H1 (cell line): ENCODE data around the gene AHRR. TPM values are rescaled to one million over a fixed set of nuclear protein-coding genes. Genes with fewer than 3 reads are reported as not detected.
A peak's percentile ranks its signal among the peaks of the same experiment; 100 is the strongest.

Source experiments
- CTCF ChIA-PET: fragments of 300-600 bp; sonication (Branson Sonifier 250); formaldehyde crosslinking; loops from one replicate; lab custom pipeline; 2021; ENCODE audit not compliant: partially characterized antibody; lab: Charles Lee
- POLR2A ChIA-PET: fragments of 300-600 bp; sonication (Branson Sonifier 250); formaldehyde crosslinking; loops from one replicate; lab custom pipeline; 2021; ENCODE audit warnings: inconsistent platforms; ENCODE audit not compliant: partially characterized antibody; lab: Charles Lee
- DNase-seq, 2 experiments: peaks; one replicate each; pipeline versions ENCODE4 v3.0.0 to v3.0.0-alpha.2; 2010 to 2022; ENCODE audit warnings: low spot score in 2 of 2, low read depth in 1 of 2, mixed read lengths in 1 of 2
- FAIRE-seq: peaks from 2 replicates; lab custom pipeline; 2011; peaks lifted over from hg19 to GRCh38; lab: Jason Lieb, UNC
- H2AFZ ChIP-seq: 2 replicates; pipeline ENCODE4 v1.8.1; 2012; ENCODE audit warnings: low read length, inconsistent platforms
- H2AK5ac ChIP-seq: 2 replicates; pipeline ENCODE4 v1.6.1; 2013; ENCODE audit warnings: low read depth, low read length
- H2BK120ac ChIP-seq: replicated peaks from 2 replicates; pipeline ENCODE3; 2013; ENCODE audit warnings: low read depth, low read length, inconsistent platforms
- H2BK12ac ChIP-seq: 2 replicates; pipeline ENCODE4 v1.6.1; 2013; ENCODE audit warnings: low read depth, low read length
- H2BK15ac ChIP-seq: 2 replicates; pipeline ENCODE4 v1.6.1; 2013; ENCODE audit warnings: low read length
- H2BK20ac ChIP-seq: 2 replicates; pipeline ENCODE4 v1.6.1; 2013; ENCODE audit warnings: low read length
- H2BK5ac ChIP-seq: 2 replicates; pipeline ENCODE4 v1.6.1; 2013; ENCODE audit warnings: low read depth, low read length
- H3K14ac ChIP-seq: 2 replicates; pipeline ENCODE4 v1.6.1; 2013; ENCODE audit warnings: inconsistent platforms; ENCODE audit not compliant: insufficient read length
- H3K18ac ChIP-seq: 2 replicates; pipeline ENCODE4 v1.6.1; 2013; ENCODE audit warnings: low read length; ENCODE audit errors: extremely low read depth
- H3K23ac ChIP-seq: 2 replicates; pipeline ENCODE4 v1.6.1; 2013; ENCODE audit warnings: inconsistent platforms; ENCODE audit not compliant: insufficient read length
- H3K23me2 ChIP-seq: 2 replicates; pipeline ENCODE4 v1.6.1; 2013; ENCODE audit warnings: low read depth, low read length
- H3K27ac ChIP-seq: 2 replicates; pipeline ENCODE4 v1.6.1; 2011; ENCODE audit warnings: low read depth, low read length, inconsistent platforms
- H3K27me3 ChIP-seq, 4 experiments: replicated peaks in 1 of 4; 1 replicate in 1 of 4; 2 replicates in 3 of 4; pipeline versions ENCODE4 v1.6.1 to v1.8.1; 2011 to 2013; ENCODE audit warnings: low read length in 3 of 4, mild to moderate bottlenecking in 3 of 4, inconsistent platforms in 2 of 4, mixed read lengths in 2 of 4, moderate library complexity in 1 of 4; ENCODE audit not compliant: control insufficient read depth in 3 of 4, insufficient read depth in 3 of 4; ENCODE audit errors: extremely low read depth in 1 of 4
- H3K36me3 ChIP-seq, 4 experiments: 2 replicates each; pipeline versions ENCODE4 v1.6.1 to v1.8.1; 2011 to 2013; ENCODE audit warnings: mild to moderate bottlenecking in 4 of 4, low read length in 3 of 4, moderate library complexity in 2 of 4, control low read depth in 1 of 4, inconsistent platforms in 1 of 4; ENCODE audit not compliant: insufficient read depth in 4 of 4, control insufficient read depth in 2 of 4
- H3K4ac ChIP-seq: replicated peaks from 2 replicates; pipeline ENCODE3; 2013; ENCODE audit warnings: low read length, low read depth, mixed read lengths, inconsistent platforms; ENCODE audit not compliant: insufficient read length
- H3K4me1 ChIP-seq, 4 experiments: replicated peaks in 1 of 4; 1 replicate in 1 of 4; 2 replicates in 3 of 4; pipeline versions ENCODE4 v1.6.1 to v1.8.1; 2011 to 2013; ENCODE audit warnings: low read length in 3 of 4, inconsistent platforms in 2 of 4, mixed read lengths in 1 of 4; ENCODE audit not compliant: insufficient read depth in 4 of 4, control insufficient read depth in 3 of 4
- H3K4me2 ChIP-seq, 2 experiments: 2 replicates each; pipeline versions ENCODE4 v1.6.1 to v1.8.1; 2011 to 2013; ENCODE audit warnings: low read depth in 2 of 2, low read length in 2 of 2, control low read depth in 1 of 2, inconsistent platforms in 1 of 2, mild to moderate bottlenecking in 1 of 2; ENCODE audit not compliant: insufficient read depth in 1 of 2
- H3K4me3 ChIP-seq, 4 experiments: fragments of 200-600, 300-600 bp in 1 of 4; sonication (generic), shearing (Covaris generic), sonication (Bioruptor Twin) in 1 of 4; 2 replicates each; pipeline versions ENCODE4 v1.5.1 to v1.8.1; 2011 to 2016; ENCODE audit warnings: low read length in 4 of 4, low read depth in 3 of 4, control low read depth in 2 of 4, inconsistent platforms in 2 of 4, mild to moderate bottlenecking in 2 of 4, mixed read lengths in 1 of 4, moderate library complexity in 1 of 4; ENCODE audit not compliant: insufficient read depth in 2 of 4; ENCODE audit errors: extremely low read depth in 1 of 4
- H3K56ac ChIP-seq: replicated peaks from 2 replicates; pipeline ENCODE3; 2013; ENCODE audit warnings: low read depth, mild to moderate bottlenecking, mixed read lengths, low read length, inconsistent platforms; ENCODE audit not compliant: insufficient read length
- H3K79me1 ChIP-seq: 2 replicates; pipeline ENCODE4 v1.6.1; 2013; ENCODE audit warnings: low read depth, low read length, control low read depth
- H3K79me2 ChIP-seq, 2 experiments: 2 replicates each; pipeline versions ENCODE4 v1.6.1 to v1.8.1; 2012 to 2013; ENCODE audit warnings: low read length in 2 of 2, mild to moderate bottlenecking in 2 of 2, inconsistent platforms in 1 of 2; ENCODE audit not compliant: insufficient read depth in 2 of 2, control insufficient read depth in 1 of 2
- H3K9ac ChIP-seq, 4 experiments: replicated peaks in 1 of 4; 1 replicate in 1 of 4; 2 replicates in 3 of 4; pipeline versions ENCODE4 v1.6.1 to v1.8.1; 2011 to 2013; ENCODE audit warnings: low read depth in 3 of 4, low read length in 3 of 4, control low read depth in 2 of 4, mild to moderate bottlenecking in 2 of 4, moderate library complexity in 2 of 4, inconsistent platforms in 1 of 4; ENCODE audit errors: extremely low read depth in 1 of 4
- H3K9me3 ChIP-seq, 2 experiments: 2 replicates each; pipeline versions ENCODE4 v1.6.1 to v1.8.1; 2012 to 2013; ENCODE audit warnings: mild to moderate bottlenecking in 2 of 2, moderate library complexity in 2 of 2, control low read depth in 1 of 2, inconsistent platforms in 1 of 2, low read depth in 1 of 2, low read length in 1 of 2, mixed read lengths in 1 of 2; ENCODE audit not compliant: insufficient read depth in 2 of 2
- H4K20me1 ChIP-seq, 2 experiments: replicated peaks in 1 of 2; 2 replicates each; pipeline versions ENCODE3 to v1.8.1; 2011 to 2013; ENCODE audit warnings: inconsistent platforms in 2 of 2, low read length in 2 of 2, mild to moderate bottlenecking in 1 of 2; ENCODE audit not compliant: insufficient read depth in 2 of 2, control insufficient read depth in 1 of 2
- H4K5ac ChIP-seq: 2 replicates; pipeline ENCODE4 v1.6.1; 2013; ENCODE audit warnings: low read length, low read depth, mixed read lengths, inconsistent platforms; ENCODE audit not compliant: insufficient read length
- H4K8ac ChIP-seq: 2 replicates; pipeline ENCODE4 v1.8.0; 2013; ENCODE audit warnings: mild to moderate bottlenecking, moderate library complexity, low read length, inconsistent platforms; ENCODE audit not compliant: insufficient read depth; ENCODE audit errors: extremely low read depth
- H4K91ac ChIP-seq: replicated peaks from 2 replicates; pipeline ENCODE3; 2013; ENCODE audit warnings: low read length, mixed read lengths, inconsistent platforms; ENCODE audit not compliant: insufficient read length
- JUND ChIP-seq: IDR thresholded peaks from 2 replicates; pipeline ENCODE4 v1.6.1; 2011; ENCODE audit warnings: mild to moderate bottlenecking, improper control_type of control experiment, low read length
- KDM1A ChIP-seq: fragments of 200-600, 300-600 bp; sonication (generic); IDR thresholded peaks from 2 replicates; pipeline ENCODE4 v1.7.1; 2016; ENCODE audit warnings: mild to moderate bottlenecking, low read length, borderline replicate concordance
- KDM4A ChIP-seq: IDR thresholded peaks from one replicate; pipeline ENCODE4 v1.7.1; 2012; ENCODE audit warnings: low read depth, mild to moderate bottlenecking, moderate library complexity, low read length, inconsistent platforms; ENCODE audit not compliant: severe bottlenecking
- KDM5A ChIP-seq: fragments of 200-600 bp; IDR thresholded peaks from 2 replicates; pipeline ENCODE4 v1.7.1; 2012; ENCODE audit warnings: mild to moderate bottlenecking, low read length, inconsistent platforms, mixed read lengths
- PHF8 ChIP-seq: fragments of 200-600 bp; sonication (generic); conservative IDR thresholded peaks from 2 replicates; pipeline ENCODE4 v1.7.1; 2012; ENCODE audit warnings: low read depth, mild to moderate bottlenecking, inconsistent platforms, low read length, moderate library complexity
- POLR2A ChIP-seq, 2 experiments: IDR thresholded peaks; 1 replicate in 1 of 2; 2 replicates in 1 of 2; pipeline ENCODE4 v1.6.1; 2011; ENCODE audit warnings: low read depth in 2 of 2, low read length in 2 of 2, mild to moderate bottlenecking in 2 of 2; ENCODE audit errors: control extremely low read depth in 1 of 2
- POLR2AphosphoS5 ChIP-seq: IDR thresholded peaks from 2 replicates; pipeline ENCODE4 v1.6.1; 2011; ENCODE audit warnings: low read depth, low read length
- RFX5 ChIP-seq: IDR thresholded peaks from 2 replicates; pipeline ENCODE4 v1.6.1; 2011; ENCODE audit warnings: low read depth, low read length, improper control_type of control experiment, borderline replicate concordance
- SIN3A ChIP-seq, 2 experiments: IDR thresholded peaks in 1 of 2; conservative IDR thresholded peaks in 1 of 2; 2 replicates each; pipeline ENCODE4 v1.6.1; 2011 to 2012; ENCODE audit warnings: low read length in 2 of 2, improper control_type of control experiment in 1 of 2, low read depth in 1 of 2, mild to moderate bottlenecking in 1 of 2
- SRF ChIP-seq: IDR thresholded peaks from 2 replicates; pipeline ENCODE4 v1.6.1; 2011; ENCODE audit warnings: mild to moderate bottlenecking, low read depth, low read length, moderate library complexity
- TAF1 ChIP-seq: IDR thresholded peaks from 2 replicates; pipeline ENCODE4 v1.6.1; 2011; ENCODE audit warnings: mild to moderate bottlenecking, low read depth, low read length
- TCF12 ChIP-seq: IDR thresholded peaks from 2 replicates; pipeline ENCODE4 v1.6.1; 2011; ENCODE audit warnings: low read depth, mild to moderate bottlenecking, low read length
- WGBS, 2 experiments: shearing (Covaris generic) in 1 of 2; methylation state at CpG; one replicate each; pipeline versions ENCODE4 v1.1.6 to v1.1.7; 2013 to 2015; ENCODE audit warnings: low lambda C conversion rate in 2 of 2, mixed read lengths in 2 of 2, inconsistent platforms in 1 of 2, low coverage in 1 of 2, missing lambda C conversion rate in 1 of 2; ENCODE audit not compliant: insufficient replicate concordance in 2 of 2, insufficient coverage in 1 of 2, insufficient read length in 1 of 2; ENCODE audit errors: extremely low coverage in 1 of 2, missing lambda C conversion rate in 1 of 2; 5-methylcytosine and 5-hydroxymethylcytosine counted together
- polyA plus RNA-seq, 7 experiments: library from polyadenylated mRNA; depleted of rRNA in 3 of 7; stranded (reverse) in 5 of 7; unstranded in 2 of 7; fragments of >200 nt in 5 of 7; fragments of 200-250 nt in 2 of 7; gene quantifications; 1 replicate in 5 of 7; 2 replicates in 1 of 7; 4 replicates in 1 of 7; pipeline versions ENCODE4 v1.2.1 to v1.2.3, GENCODE V29; 2011 to 2013; ENCODE audit warnings: missing spikeins in 2 of 7, mixed read lengths in 2 of 7
- total RNA-seq: library from RNA; stranded (reverse); fragmentation: NEBNext Ultra II Directional; extraction: Animal tissue kit (Norgen Biotek cat#: 25700); gene quantifications from 2 replicates; pipeline ENCODE4 v1.2.1, GENCODE V29; 2021
- TF ChIP-seq, protein P1 (sequence below): IDR thresholded peaks from 2 replicates; pipeline ENCODE4 v1.6.1; 2012; ENCODE audit warnings: inconsistent platforms

AHRR gene
- total and polyA plus RNA-seq, 2 of the 8 experiments (the other 6 are each of a cell fraction or from before 2014, with no cell fraction given): 0.41 to 0.80 TPM

DNA sequence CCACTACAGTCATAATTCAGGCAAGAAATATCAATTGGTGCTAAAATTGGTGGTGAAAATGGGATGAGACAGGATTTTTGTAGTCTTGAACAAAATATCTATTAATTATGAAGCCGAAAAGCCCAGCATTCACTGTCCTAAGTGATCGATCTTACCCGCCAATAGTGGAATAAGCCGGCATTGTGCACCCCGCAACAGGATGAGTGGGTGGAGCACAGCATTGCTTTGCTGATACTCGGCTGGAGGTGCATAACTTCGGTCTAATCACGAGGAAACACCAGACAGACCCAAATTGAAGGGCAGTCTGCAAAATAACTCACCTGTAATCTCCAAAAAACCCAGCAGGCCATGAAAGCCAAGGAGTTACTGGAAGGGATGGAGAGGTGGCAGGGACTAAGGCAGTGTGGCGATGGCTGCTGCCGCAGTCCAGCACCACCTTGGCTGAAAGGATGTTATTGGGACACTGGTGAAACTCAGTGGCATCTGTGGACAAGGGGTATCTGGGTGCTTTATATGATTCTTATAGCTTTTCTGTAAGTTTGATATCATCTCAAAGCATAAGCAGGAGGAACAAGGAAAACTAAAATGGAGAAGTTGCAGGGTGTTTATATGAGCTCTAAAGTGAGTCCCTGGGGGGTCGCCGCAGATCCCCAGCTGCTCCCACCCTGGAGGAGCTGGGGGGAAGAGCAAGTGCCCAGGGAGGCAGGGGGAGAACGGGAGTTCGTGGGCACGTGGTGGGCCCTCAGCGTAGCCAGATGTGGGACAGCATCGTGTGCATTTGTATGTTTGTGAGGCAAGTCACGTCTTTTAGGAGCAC lies 45.2 kb downstream of the AHRR start:
- H3K4ac ChIP-seq: no peak overlapping the region
- 82% methylated on average over 18 of the region's 18 CpGs; no CpG with 5 or more reads in 1 of the 2 experiments for WGBS, 2 experiments
- H2BK120ac ChIP-seq: no peak overlapping the region
- H2BK12ac ChIP-seq: no peak overlapping the region
- no peak overlapping the region for H3K9ac ChIP-seq
- no peak overlapping the region for H2BK15ac ChIP-seq
- H3K4me3 ChIP-seq: no peak overlapping the region
- H3K36me3 ChIP-seq: no peaks in the 10 kb centered on the region
- FAIRE-seq (no peak), DNase-seq (peak in 1 of 2 experiments; percentile 35)
- no peak overlapping the region for H3K14ac ChIP-seq
- CTCF ChIA-PET: interaction anchor here (0.6 to 1.1 kb wide), 5 partner anchors 11 to 62 kb away, joined by 3 read pairs; no protein-coding TSS in a partner anchor
- no peaks in the 10 kb centered on the region for H3K23me2 ChIP-seq
- no peaks in the 10 kb centered on the region for H3K79me1 ChIP-seq
- no peak overlapping the region for H3K56ac ChIP-seq
- no peak overlapping the region for H3K18ac ChIP-seq
- no peak overlapping the region for H4K8ac ChIP-seq
- H2BK5ac ChIP-seq: no peak overlapping the region
- H2BK20ac ChIP-seq: no peak overlapping the region
- H4K91ac ChIP-seq: no peak overlapping the region
- no peaks in the 10 kb centered on the region for H4K20me1 ChIP-seq
- H3K27me3 ChIP-seq: no peaks in the 10 kb centered on the region
- H3K9me3 ChIP-seq: no peaks in the 10 kb centered on the region
- POLR2A ChIA-PET: no interaction called here
- H3K27ac ChIP-seq: no peak overlapping the region
- H3K23ac ChIP-seq: no peak overlapping the region
- no peaks in the 10 kb centered on the region for H3K79me2 ChIP-seq
- H2AFZ ChIP-seq: no peak overlapping the region
- H3K4me1 ChIP-seq: peaks cover 0 to 4% (median 0%) of the 10 kb centered on the region in 4 experiments; a peak in 4 of 7 replicates
- H3K4me2 ChIP-seq: no peak overlapping the region
- no peak overlapping the region for H2AK5ac ChIP-seq
- no peak overlapping the region for H4K5ac ChIP-seq
- TF ChIP-seq, protein P1, sequence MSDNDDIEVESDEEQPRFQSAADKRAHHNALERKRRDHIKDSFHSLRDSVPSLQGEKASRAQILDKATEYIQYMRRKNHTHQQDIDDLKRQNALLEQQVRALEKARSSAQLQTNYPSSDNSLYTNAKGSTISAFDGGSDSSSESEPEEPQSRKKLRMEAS: no peak
- TF ChIP-seq TAF1: no peak
- TF ChIP-seq POLR2AphosphoS5: no peak
- no peak for TF ChIP-seq SIN3A (conservative IDR thresholded peaks at IDR 0.05 in 1 of 2, IDR thresholded peaks at IDR 0.05 in 1 of 2; ENCODE audit: low read depth in 1 of 2, low read length in 2 of 2)
- no peak for TF ChIP-seq JUND
- TF ChIP-seq POLR2A (IDR thresholded peaks at IDR 0.05; ENCODE audit: control extremely low read depth in 1 of 2, low read depth in 2 of 2, low read length in 2 of 2): no peak
- no peak for TF ChIP-seq KDM4A
- no peak for TF ChIP-seq SRF
- TF ChIP-seq PHF8: no peak
- TF ChIP-seq KDM1A: no peak
- TF ChIP-seq RFX5: no peak
- no peak for TF ChIP-seq KDM5A
- TF ChIP-seq TCF12: no peak
